ENCODE data around the gene CD207. TPM values are rescaled to one million over a fixed set of nuclear protein-coding genes. Genes with fewer than 3 reads are reported as not detected.

CD207 gene
- total and polyA plus RNA-seq, 2 experiments from 2014 or later, result not detected

DNA sequence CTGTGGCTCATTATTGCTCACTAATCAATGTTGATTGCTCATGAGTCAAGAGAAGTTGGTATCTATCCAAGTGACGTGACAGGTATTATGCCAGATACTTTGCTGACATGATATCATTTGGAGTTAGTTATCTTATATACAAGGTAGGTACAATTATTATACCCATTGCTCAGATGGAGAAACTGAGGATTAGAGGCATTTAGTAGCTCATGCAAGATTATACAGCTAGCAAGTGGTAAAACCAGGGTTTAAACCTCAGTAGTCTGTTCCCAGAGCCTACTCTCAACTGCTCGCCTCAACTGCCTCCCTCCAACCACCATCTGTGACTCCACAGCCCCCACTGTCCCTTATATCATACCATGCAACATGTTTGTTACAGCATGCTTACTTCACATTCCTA, 51.3 kb downstream of the CD207 start:
- no peaks in the 10 kb centered on the region for H3K36me3 ChIP-seq (ENCODE audit: low read depth)
- H2AFZ ChIP-seq, result no peak overlapping the region
- no peaks in the 10 kb centered on the region for H3K79me2 ChIP-seq (ENCODE audit: insufficient read depth)
- no peak overlapping the region for H3K27ac ChIP-seq
- in situ Hi-C loops (cut with MboI), result loop anchor here (10.0 to 25.0 kb wide), 2 partner anchors 130 to 472 kb away; partner anchors contain the start of gene FAM136A
- no peaks in the 10 kb centered on the region for H4K20me1 ChIP-seq (ENCODE audit: insufficient read depth)
- peaks cover 15% of the 10 kb centered on the region for H3K4me1 ChIP-seq (ENCODE audit: insufficient read depth)
- TF ChIP-seq EZH2 (IDR thresholded peaks at IDR 0.05; ENCODE audit: insufficient read depth, poor library complexity, severe bottlenecking), result no peak
- TF ChIP-seq EZH2phosphoT487 (IDR thresholded peaks at IDR 0.05; ENCODE audit: insufficient read depth, low read depth), result no peak
- no peak overlapping the region for H3K9ac ChIP-seq
- H3K9me3 ChIP-seq (ENCODE audit: low read depth), result no peaks in the 10 kb centered on the region
- DNase-seq, result no peak
- no peak overlapping the region for H3K4me3 ChIP-seq
- peaks cover 16% of the 10 kb centered on the region for H3F3A ChIP-seq (ENCODE audit: insufficient read depth)
- H3K27me3 ChIP-seq (replicated peaks; ENCODE audit: insufficient read depth), result peaks cover 28% of the 10 kb centered on the region
- 81 to 83% methylated on average over 2 of the region's 2 CpGs for WGBS, 2 experiments (ENCODE audit: low coverage in 1 of 2, low lambda C conversion rate in 2 of 2, missing lambda C conversion rate in 2 of 2)
- no peaks in the 10 kb centered on the region for H3K9me2 ChIP-seq (ENCODE audit: insufficient read depth)
- H3K4me2 ChIP-seq (ENCODE audit: unreplicated experiment), result no peak overlapping the region

Small RNA genes within 50 kb of the gene (small RNA-seq; reads per million reads assigned to genes)
- gene HMGN2P21 (ENCODE audit: low read depth, low replicate concordance), result not detected

Other genes with a start within 250 kb of the CD207 start
- gene ADD2, start 67.6 kb downstream of the CD207 start, total RNA-seq (2014; rRNA removed; shearing (Covaris generic)), result under 0.01 TPM in 1 of 2 replicates, not detected in the other
- gene ADD2, start 67.6 kb downstream of the CD207 start, polyA plus RNA-seq (2016; fragmentation: Nextera tagmentation; extraction: Ambion mirVana), result not detected in 2 replicates
- gene FIGLA, start 45.2 kb downstream of the CD207 start, total RNA-seq (2014; rRNA removed; shearing (Covaris generic)), result not detected in 2 replicates
- gene FIGLA, start 45.2 kb downstream of the CD207 start, polyA plus RNA-seq (2016; fragmentation: Nextera tagmentation; extraction: Ambion mirVana), result not detected in 2 replicates
- gene CLEC4F, start 15.2 kb downstream of the CD207 start, total RNA-seq (2014; rRNA removed; shearing (Covaris generic)), result not detected in 2 replicates
- gene CLEC4F, start 15.2 kb downstream of the CD207 start, polyA plus RNA-seq (2016; fragmentation: Nextera tagmentation; extraction: Ambion mirVana), result not detected in 2 replicates
- 1.1 and 2.0 TPM in 2 replicates for gene VAX2, start 64.8 kb upstream of the CD207 start, total RNA-seq (2014; rRNA removed; shearing (Covaris generic))
- 0.85 and 1.5 TPM in 2 replicates for gene VAX2, start 64.8 kb upstream of the CD207 start, polyA plus RNA-seq (2016; fragmentation: Nextera tagmentation; extraction: Ambion mirVana)
- not detected in 2 replicates for gene ATP6V1B1, start 100.1 kb upstream of the CD207 start, total RNA-seq (2014; rRNA removed; shearing (Covaris generic))
- gene ATP6V1B1, start 100.1 kb upstream of the CD207 start, polyA plus RNA-seq (2016; fragmentation: Nextera tagmentation; extraction: Ambion mirVana), result 0.60 TPM in 1 of 2 replicates, not detected in the other
- gene ANKRD53, start 142.8 kb upstream of the CD207 start, total RNA-seq (2014; rRNA removed; shearing (Covaris generic)), result not detected in 2 replicates
- 0.65 and 1.2 TPM in 2 replicates for gene ANKRD53, start 142.8 kb upstream of the CD207 start, polyA plus RNA-seq (2016; fragmentation: Nextera tagmentation; extraction: Ambion mirVana)
- 46.9 and 64.1 TPM in 2 replicates for gene TEX261, start 159.1 kb upstream of the CD207 start, total RNA-seq (2014; rRNA removed; shearing (Covaris generic))
- gene TEX261, start 159.1 kb upstream of the CD207 start, polyA plus RNA-seq (2016; fragmentation: Nextera tagmentation; extraction: Ambion mirVana), result 54.1 and 55.7 TPM in 2 replicates
- gene NAGK, start 232.8 kb upstream of the CD207 start, total RNA-seq (2014; rRNA removed; shearing (Covaris generic)), result 65.8 and 86.4 TPM in 2 replicates
- 136 and 142 TPM in 2 replicates for gene NAGK, start 232.8 kb upstream of the CD207 start, polyA plus RNA-seq (2016; fragmentation: Nextera tagmentation; extraction: Ambion mirVana)